H1 (cell line): ENCODE measurements around the gene CDS2. TPM values are rescaled to one million over a fixed set of nuclear protein-coding genes. Genes with fewer than 3 reads are reported as not detected.

Experiments
- CTCF ChIA-PET: fragments of 300-600 bp; sonication (Branson Sonifier 250); formaldehyde crosslinking; loops from one replicate; lab custom pipeline; 2021; ENCODE audit not compliant: partially characterized antibody; lab: Charles Lee
- POLR2A ChIA-PET: fragments of 300-600 bp; sonication (Branson Sonifier 250); formaldehyde crosslinking; loops from one replicate; lab custom pipeline; 2021; ENCODE audit warnings: inconsistent platforms; ENCODE audit not compliant: partially characterized antibody; lab: Charles Lee
- DNase-seq, 2 experiments: peaks; one replicate each; pipeline versions ENCODE4 v3.0.0 to v3.0.0-alpha.2; 2010 to 2022; ENCODE audit warnings: low spot score in 2 of 2, low read depth in 1 of 2, mixed read lengths in 1 of 2
- FAIRE-seq: peaks from 2 replicates; lab custom pipeline; 2011; peaks lifted over from hg19 to GRCh38; lab: Jason Lieb, UNC
- H2AFZ ChIP-seq: 2 replicates; pipeline ENCODE4 v1.8.1; 2012; ENCODE audit warnings: low read length, inconsistent platforms
- H2AK5ac ChIP-seq: 2 replicates; pipeline ENCODE4 v1.6.1; 2013; ENCODE audit warnings: low read depth, low read length
- H2BK120ac ChIP-seq: replicated peaks from 2 replicates; pipeline ENCODE3; 2013; ENCODE audit warnings: low read depth, low read length, inconsistent platforms
- H2BK12ac ChIP-seq: 2 replicates; pipeline ENCODE4 v1.6.1; 2013; ENCODE audit warnings: low read depth, low read length
- H2BK15ac ChIP-seq: 2 replicates; pipeline ENCODE4 v1.6.1; 2013; ENCODE audit warnings: low read length
- H2BK20ac ChIP-seq: 2 replicates; pipeline ENCODE4 v1.6.1; 2013; ENCODE audit warnings: low read length
- H2BK5ac ChIP-seq: 2 replicates; pipeline ENCODE4 v1.6.1; 2013; ENCODE audit warnings: low read depth, low read length
- H3K14ac ChIP-seq: 2 replicates; pipeline ENCODE4 v1.6.1; 2013; ENCODE audit warnings: inconsistent platforms; ENCODE audit not compliant: insufficient read length
- H3K18ac ChIP-seq: 2 replicates; pipeline ENCODE4 v1.6.1; 2013; ENCODE audit warnings: low read length; ENCODE audit errors: extremely low read depth
- H3K23ac ChIP-seq: 2 replicates; pipeline ENCODE4 v1.6.1; 2013; ENCODE audit warnings: inconsistent platforms; ENCODE audit not compliant: insufficient read length
- H3K23me2 ChIP-seq: 2 replicates; pipeline ENCODE4 v1.6.1; 2013; ENCODE audit warnings: low read depth, low read length
- H3K27ac ChIP-seq: 2 replicates; pipeline ENCODE4 v1.6.1; 2011; ENCODE audit warnings: low read depth, low read length, inconsistent platforms
- H3K27me3 ChIP-seq, 4 experiments: replicated peaks in 1 of 4; 1 replicate in 1 of 4; 2 replicates in 3 of 4; pipeline versions ENCODE4 v1.6.1 to v1.8.1; 2011 to 2013; ENCODE audit warnings: low read length in 3 of 4, mild to moderate bottlenecking in 3 of 4, inconsistent platforms in 2 of 4, mixed read lengths in 2 of 4, moderate library complexity in 1 of 4; ENCODE audit not compliant: control insufficient read depth in 3 of 4, insufficient read depth in 3 of 4; ENCODE audit errors: extremely low read depth in 1 of 4
- H3K36me3 ChIP-seq, 4 experiments: 2 replicates each; pipeline versions ENCODE4 v1.6.1 to v1.8.1; 2011 to 2013; ENCODE audit warnings: mild to moderate bottlenecking in 4 of 4, low read length in 3 of 4, moderate library complexity in 2 of 4, control low read depth in 1 of 4, inconsistent platforms in 1 of 4; ENCODE audit not compliant: insufficient read depth in 4 of 4, control insufficient read depth in 2 of 4
- H3K4ac ChIP-seq: replicated peaks from 2 replicates; pipeline ENCODE3; 2013; ENCODE audit warnings: low read length, low read depth, mixed read lengths, inconsistent platforms; ENCODE audit not compliant: insufficient read length
- H3K4me1 ChIP-seq, 4 experiments: replicated peaks in 1 of 4; 1 replicate in 1 of 4; 2 replicates in 3 of 4; pipeline versions ENCODE4 v1.6.1 to v1.8.1; 2011 to 2013; ENCODE audit warnings: low read length in 3 of 4, inconsistent platforms in 2 of 4, mixed read lengths in 1 of 4; ENCODE audit not compliant: insufficient read depth in 4 of 4, control insufficient read depth in 3 of 4
- H3K4me2 ChIP-seq, 2 experiments: 2 replicates each; pipeline versions ENCODE4 v1.6.1 to v1.8.1; 2011 to 2013; ENCODE audit warnings: low read depth in 2 of 2, low read length in 2 of 2, control low read depth in 1 of 2, inconsistent platforms in 1 of 2, mild to moderate bottlenecking in 1 of 2; ENCODE audit not compliant: insufficient read depth in 1 of 2
- H3K4me3 ChIP-seq, 4 experiments: fragments of 200-600, 300-600 bp in 1 of 4; sonication (generic), shearing (Covaris generic), sonication (Bioruptor Twin) in 1 of 4; 2 replicates each; pipeline versions ENCODE4 v1.5.1 to v1.8.1; 2011 to 2016; ENCODE audit warnings: low read length in 4 of 4, low read depth in 3 of 4, control low read depth in 2 of 4, inconsistent platforms in 2 of 4, mild to moderate bottlenecking in 2 of 4, mixed read lengths in 1 of 4, moderate library complexity in 1 of 4; ENCODE audit not compliant: insufficient read depth in 2 of 4; ENCODE audit errors: extremely low read depth in 1 of 4
- H3K56ac ChIP-seq: replicated peaks from 2 replicates; pipeline ENCODE3; 2013; ENCODE audit warnings: low read depth, mild to moderate bottlenecking, mixed read lengths, low read length, inconsistent platforms; ENCODE audit not compliant: insufficient read length
- H3K79me1 ChIP-seq: 2 replicates; pipeline ENCODE4 v1.6.1; 2013; ENCODE audit warnings: low read depth, low read length, control low read depth
- H3K79me2 ChIP-seq, 2 experiments: 2 replicates each; pipeline versions ENCODE4 v1.6.1 to v1.8.1; 2012 to 2013; ENCODE audit warnings: low read length in 2 of 2, mild to moderate bottlenecking in 2 of 2, inconsistent platforms in 1 of 2; ENCODE audit not compliant: insufficient read depth in 2 of 2, control insufficient read depth in 1 of 2
- H3K9ac ChIP-seq, 4 experiments: replicated peaks in 1 of 4; 1 replicate in 1 of 4; 2 replicates in 3 of 4; pipeline versions ENCODE4 v1.6.1 to v1.8.1; 2011 to 2013; ENCODE audit warnings: low read depth in 3 of 4, low read length in 3 of 4, control low read depth in 2 of 4, mild to moderate bottlenecking in 2 of 4, moderate library complexity in 2 of 4, inconsistent platforms in 1 of 4; ENCODE audit errors: extremely low read depth in 1 of 4
- H3K9me3 ChIP-seq, 2 experiments: 2 replicates each; pipeline versions ENCODE4 v1.6.1 to v1.8.1; 2012 to 2013; ENCODE audit warnings: mild to moderate bottlenecking in 2 of 2, moderate library complexity in 2 of 2, control low read depth in 1 of 2, inconsistent platforms in 1 of 2, low read depth in 1 of 2, low read length in 1 of 2, mixed read lengths in 1 of 2; ENCODE audit not compliant: insufficient read depth in 2 of 2
- H4K20me1 ChIP-seq, 2 experiments: replicated peaks in 1 of 2; 2 replicates each; pipeline versions ENCODE3 to v1.8.1; 2011 to 2013; ENCODE audit warnings: inconsistent platforms in 2 of 2, low read length in 2 of 2, mild to moderate bottlenecking in 1 of 2; ENCODE audit not compliant: insufficient read depth in 2 of 2, control insufficient read depth in 1 of 2
- H4K5ac ChIP-seq: 2 replicates; pipeline ENCODE4 v1.6.1; 2013; ENCODE audit warnings: low read length, low read depth, mixed read lengths, inconsistent platforms; ENCODE audit not compliant: insufficient read length
- H4K8ac ChIP-seq: 2 replicates; pipeline ENCODE4 v1.8.0; 2013; ENCODE audit warnings: mild to moderate bottlenecking, moderate library complexity, low read length, inconsistent platforms; ENCODE audit not compliant: insufficient read depth; ENCODE audit errors: extremely low read depth
- H4K91ac ChIP-seq: replicated peaks from 2 replicates; pipeline ENCODE3; 2013; ENCODE audit warnings: low read length, mixed read lengths, inconsistent platforms; ENCODE audit not compliant: insufficient read length
- HDAC2 ChIP-seq, 2 experiments: fragments of 300-600 bp in 1 of 2; sonication (generic) in 1 of 2; IDR thresholded peaks; 2 replicates each; pipeline ENCODE4 v1.6.1; 2011 to 2012; ENCODE audit warnings: low read depth in 2 of 2, low read length in 2 of 2, mild to moderate bottlenecking in 2 of 2, moderate library complexity in 2 of 2, borderline replicate concordance in 1 of 2, inconsistent platforms in 1 of 2
- KDM1A ChIP-seq: fragments of 200-600, 300-600 bp; sonication (generic); IDR thresholded peaks from 2 replicates; pipeline ENCODE4 v1.7.1; 2016; ENCODE audit warnings: mild to moderate bottlenecking, low read length, borderline replicate concordance
- MAFK ChIP-seq: IDR thresholded peaks from 2 replicates; pipeline ENCODE4 v1.6.1; 2012; ENCODE audit warnings: low read depth, mild to moderate bottlenecking, improper control_type of control experiment, low read length
- SP2 ChIP-seq: IDR thresholded peaks from 2 replicates; pipeline ENCODE4 v1.6.1; 2012; ENCODE audit warnings: mild to moderate bottlenecking, low read length, inconsistent platforms
- SUZ12 ChIP-seq: fragments of 200-600 bp; sonication (generic); IDR thresholded peaks from 2 replicates; pipeline ENCODE4 v1.6.1; 2012; ENCODE audit warnings: mild to moderate bottlenecking, inconsistent platforms, low read length, moderate library complexity, mixed read lengths
- TBP ChIP-seq: IDR thresholded peaks from 2 replicates; pipeline ENCODE4 v1.6.1; 2011; ENCODE audit warnings: low read depth, low read length, improper control_type of control experiment
- TCF12 ChIP-seq: IDR thresholded peaks from 2 replicates; pipeline ENCODE4 v1.6.1; 2011; ENCODE audit warnings: low read depth, mild to moderate bottlenecking, low read length
- TEAD4 ChIP-seq: IDR thresholded peaks from 2 replicates; pipeline ENCODE4 v1.6.1; 2012; ENCODE audit warnings: low read depth, low read length, inconsistent platforms, mixed read lengths
- polyA plus RNA-seq, 7 experiments: library from polyadenylated mRNA; depleted of rRNA in 3 of 7; stranded (reverse) in 5 of 7; unstranded in 2 of 7; fragments of >200 nt in 5 of 7; fragments of 200-250 nt in 2 of 7; gene quantifications; 1 replicate in 5 of 7; 2 replicates in 1 of 7; 4 replicates in 1 of 7; pipeline versions ENCODE4 v1.2.1 to v1.2.3, GENCODE V29; 2011 to 2013; ENCODE audit warnings: missing spikeins in 2 of 7, mixed read lengths in 2 of 7
- total RNA-seq: library from RNA; stranded (reverse); fragmentation: NEBNext Ultra II Directional; extraction: Animal tissue kit (Norgen Biotek cat#: 25700); gene quantifications from 2 replicates; pipeline ENCODE4 v1.2.1, GENCODE V29; 2021
- TF ChIP-seq, protein P1 (sequence below): IDR thresholded peaks from 2 replicates; pipeline ENCODE4 v1.6.1; 2011; ENCODE audit warnings: low read depth, mild to moderate bottlenecking, low read length; ENCODE audit not compliant: insufficient read depth
- TF ChIP-seq, protein P2 (sequence below): IDR thresholded peaks from 2 replicates; pipeline ENCODE4 v1.6.1; 2011; ENCODE audit warnings: low read length, improper control_type of control experiment

Gene CDS2
- total and polyA plus RNA-seq, 2 of the 8 experiments (the other 6 are each of a cell fraction or from before 2014, with no cell fraction given), result 54.0 to 56.2 TPM

DNA sequence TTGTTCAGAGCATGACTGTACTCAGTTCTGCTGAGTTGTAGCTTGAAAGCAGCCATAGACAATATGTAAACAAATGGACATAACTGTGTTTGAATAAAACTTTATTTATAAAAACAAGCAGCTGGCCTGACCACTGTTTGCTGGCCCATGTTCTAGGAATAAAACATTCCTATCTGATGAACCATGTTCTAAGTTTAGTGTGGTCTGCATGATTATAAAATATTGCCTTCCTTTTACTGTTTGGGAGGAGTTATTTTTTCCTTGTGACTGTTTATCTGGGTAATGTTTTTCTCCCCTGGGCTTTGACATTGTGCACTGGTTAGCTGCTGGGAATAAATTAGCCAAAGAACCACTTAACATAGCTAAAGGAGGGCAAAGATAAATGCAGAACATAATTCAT lies 55.1 kb downstream of the CDS2 start:
- Histone ChIP-seq H3K9ac (no peak overlapping the region), H3K27me3 (no peaks in the 10 kb centered on the region), H2BK12ac (no peak overlapping the region), H3K23me2 (no peaks in the 10 kb centered on the region), H3K79me1 (no peaks in the 10 kb centered on the region), H4K8ac (no peak overlapping the region), H2AFZ (no peak overlapping the region), H4K5ac (no peak overlapping the region), H3K36me3 (peaks cover 3 to 22% (median 7%) of the 10 kb centered on the region in 4 experiments; a peak in 6 of 8 replicates), H3K79me2 (0 out of 4 replicates have a peak, but pooled peaks cover 0 to 2% of the 10 kb centered on the region in 2 experiments), H2AK5ac (no peak overlapping the region), H3K4me1 (peaks cover 2 to 9% (median 5%) of the 10 kb centered on the region in 4 experiments; a peak in 4 of 7 replicates), H2BK20ac (no peak overlapping the region), H3K9me3 (no peaks in the 10 kb centered on the region), H3K18ac (no peak overlapping the region), H3K4ac (no peak overlapping the region), H3K14ac (no peak overlapping the region), H2BK15ac (no peak overlapping the region), H4K91ac (no peak overlapping the region), H3K4me3 (no peak overlapping the region), H3K23ac (no peak overlapping the region), H3K27ac (no peak overlapping the region), H3K56ac (no peak overlapping the region), H2BK120ac (no peak overlapping the region), H3K4me2 (no peak overlapping the region), H4K20me1 (no peaks in the 10 kb centered on the region), H2BK5ac (no peak overlapping the region)
- ChIA-PET POLR2A (no interaction called here), CTCF (interaction anchor here (0.8 kb wide), 1 partner anchor 55 kb away, joined by 3 read pairs; the partner anchor contains the start of gene CDS2)
- DNase-seq (no peak), FAIRE-seq (no peak)
- TF ChIP-seq TEAD4 (no peak), SP2 (no peak), TBP (no peak), KDM1A (no peak), TCF12 (no peak), SUZ12 (no peak), HDAC2 (IDR thresholded peaks at IDR 0.05; ENCODE audit: borderline replicate concordance in 1 of 2, low read depth in 2 of 2, low read length in 2 of 2) (no peak), MAFK (no peak)
- TF ChIP-seq, protein P1, sequence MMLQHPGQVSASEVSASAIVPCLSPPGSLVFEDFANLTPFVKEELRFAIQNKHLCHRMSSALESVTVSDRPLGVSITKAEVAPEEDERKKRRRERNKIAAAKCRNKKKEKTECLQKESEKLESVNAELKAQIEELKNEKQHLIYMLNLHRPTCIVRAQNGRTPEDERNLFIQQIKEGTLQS, result no peak
- TF ChIP-seq, protein P2, sequence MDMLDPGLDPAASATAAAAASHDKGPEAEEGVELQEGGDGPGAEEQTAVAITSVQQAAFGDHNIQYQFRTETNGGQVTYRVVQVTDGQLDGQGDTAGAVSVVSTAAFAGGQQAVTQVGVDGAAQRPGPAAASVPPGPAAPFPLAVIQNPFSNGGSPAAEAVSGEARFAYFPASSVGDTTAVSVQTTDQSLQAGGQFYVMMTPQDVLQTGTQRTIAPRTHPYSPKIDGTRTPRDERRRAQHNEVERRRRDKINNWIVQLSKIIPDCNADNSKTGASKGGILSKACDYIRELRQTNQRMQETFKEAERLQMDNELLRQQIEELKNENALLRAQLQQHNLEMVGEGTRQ, result no peak
